Panc1 (cell line): ENCODE data around the gene PTX4.

ENCODE experiments used
- CTCF ChIP-seq: fragments of 450-650 bp; IDR thresholded peaks from 2 replicates; pipeline ENCODE4 v1.5.1; 2017; ENCODE audit warnings: mild to moderate bottlenecking
- POLR2AphosphoS5 ChIP-seq: IDR thresholded peaks from 2 replicates; pipeline ENCODE4 v1.6.1; 2012; ENCODE audit warnings: mild to moderate bottlenecking, low read depth, low read length, moderate library complexity
- REST ChIP-seq, 2 experiments: IDR thresholded peaks; 2 replicates each; pipeline ENCODE4 v1.6.1; 2011 to 2012; ENCODE audit warnings: low read depth in 2 of 2, control low read depth in 1 of 2, low read length in 1 of 2, mild to moderate bottlenecking in 1 of 2, moderate library complexity in 1 of 2; ENCODE audit not compliant: insufficient read depth in 1 of 2
- TCF7L2 ChIP-seq: IDR thresholded peaks from 2 replicates; pipeline ENCODE4 v1.6.1; 2011; ENCODE audit warnings: mild to moderate bottlenecking, low read depth, low read length, inconsistent platforms

- TF ChIP-seq CTCF (no peak), POLR2AphosphoS5 (no peak), REST (IDR thresholded peaks at IDR 0.05; ENCODE audit: insufficient read depth in 1 of 2, low read depth in 2 of 2, low read length in 1 of 2) (no peak), TCF7L2 (no peak)
Observed at GRCh38 chr16:1524366-1524765, 35.6 kb upstream of the PTX4 start.
